CD14-positive monocyte (primary cell): ENCODE measurements around the gene TLR8. TPM values are rescaled to one million over a fixed set of nuclear protein-coding genes. Genes with fewer than 3 reads are reported as not detected.

ENCODE experiments used
- DNase-seq, 3 donors: peaks; one replicate each; pipeline ENCODE4 v3.0.0-alpha.2; 2011 to 2022
- H2AFZ ChIP-seq: 2 replicates; pipeline ENCODE4 v1.6.0; 2012; ENCODE audit warnings: mild to moderate bottlenecking, low read depth, low read length, inconsistent platforms; ENCODE audit not compliant: insufficient read depth, poor library complexity, severe bottlenecking
- H3K27ac ChIP-seq, 2 donors: 1 replicate in 1 of 2; 2 replicates in 1 of 2; pipeline ENCODE4 v1.5.1; 2012 to 2013; ENCODE audit warnings: low read length in 2 of 2, control low read depth in 1 of 2, inconsistent platforms in 1 of 2, low read depth in 1 of 2, mild to moderate bottlenecking in 1 of 2
- H3K27me3 ChIP-seq, 2 donors: one replicate each; pipeline versions ENCODE4 v1.6.0 to v1.6.1; 2011 to 2013; ENCODE audit warnings: low read length in 2 of 2; ENCODE audit not compliant: control insufficient read depth in 2 of 2, insufficient read depth in 2 of 2
- H3K36me3 ChIP-seq, 2 donors: replicated peaks in 1 of 2; 1 replicate in 1 of 2; 2 replicates in 1 of 2; pipeline versions ENCODE4 v1.5.1 to v1.6.1; 2012 to 2013; ENCODE audit warnings: low read length in 2 of 2, control low read depth in 1 of 2, inconsistent platforms in 1 of 2, mild to moderate bottlenecking in 1 of 2; ENCODE audit not compliant: insufficient read depth in 2 of 2, control insufficient read depth in 1 of 2
- H3K4me1 ChIP-seq, 2 donors: 1 replicate in 1 of 2; 2 replicates in 1 of 2; pipeline versions ENCODE4 v1.5.1 to v1.6.1; 2012 to 2013; ENCODE audit warnings: low read length in 2 of 2, control low read depth in 1 of 2, inconsistent platforms in 1 of 2, mild to moderate bottlenecking in 1 of 2, moderate library complexity in 1 of 2; ENCODE audit not compliant: insufficient read depth in 2 of 2, control insufficient read depth in 1 of 2
- H3K4me2 ChIP-seq: replicated peaks from 2 replicates; pipeline ENCODE3; 2012; ENCODE audit warnings: low read length, moderate library complexity, mild to moderate bottlenecking; ENCODE audit not compliant: poor library complexity, severe bottlenecking; ENCODE audit errors: extremely low read depth
- H3K4me3 ChIP-seq, 3 experiments: fragments of 200-600 bp in 1 of 3; sonication (generic) in 1 of 3; replicated peaks in 1 of 3; 1 replicate in 2 of 3; 2 replicates in 1 of 3; pipeline ENCODE4 v1.5.1; 2011 to 2013; ENCODE audit warnings: low read length in 3 of 3, mild to moderate bottlenecking in 3 of 3, control low read depth in 2 of 3, low read depth in 2 of 3, inconsistent platforms in 1 of 3, moderate library complexity in 1 of 3
- H3K79me2 ChIP-seq: 2 replicates; pipeline ENCODE4 v1.6.0; 2012; ENCODE audit warnings: mild to moderate bottlenecking, control low read depth, inconsistent platforms, low read length, moderate library complexity; ENCODE audit not compliant: insufficient read depth
- H3K9ac ChIP-seq: 2 replicates; pipeline ENCODE4 v1.6.0; 2017; ENCODE audit warnings: low read length, mild to moderate bottlenecking; ENCODE audit not compliant: insufficient read depth, poor library complexity, severe bottlenecking
- H3K9me3 ChIP-seq, 2 donors: replicated peaks in 1 of 2; 1 replicate in 1 of 2; 2 replicates in 1 of 2; pipeline versions ENCODE4 v1.5.1 to v1.6.1; 2012 to 2013; ENCODE audit warnings: low read length in 2 of 2, control low read depth in 1 of 2; ENCODE audit not compliant: control insufficient read depth in 1 of 2, insufficient read depth in 1 of 2
- H4K20me1 ChIP-seq: 2 replicates; pipeline ENCODE4 v1.6.0; 2012; ENCODE audit warnings: mild to moderate bottlenecking, low read length, control low read depth, moderate library complexity; ENCODE audit not compliant: insufficient read depth
- H3K27ac Mint-ChIP-seq, 7 donors: one replicate each; pipeline ENCODE4 v1.8.0; 2020; ENCODE audit warnings: mild to moderate bottlenecking in 7 of 7, mixed read lengths in 7 of 7, moderate library complexity in 6 of 7, inconsistent platforms in 2 of 7
- H3K27me3 Mint-ChIP-seq, 3 donors: one replicate each; pipeline ENCODE4 v1.8.0; 2021 to 2022; ENCODE audit warnings: low read depth in 3 of 3, mild to moderate bottlenecking in 3 of 3, mixed read lengths in 3 of 3, moderate library complexity in 3 of 3, inconsistent platforms in 1 of 3
- H3K36me3 Mint-ChIP-seq, 2 donors: one replicate each; pipeline ENCODE4 v1.8.0; 2020; ENCODE audit warnings: mixed read lengths in 2 of 2, inconsistent platforms in 1 of 2, mild to moderate bottlenecking in 1 of 2
- H3K4me1 Mint-ChIP-seq: one replicate; pipeline ENCODE4 v1.8.0; 2020; ENCODE audit warnings: mild to moderate bottlenecking, mixed read lengths
- H3K4me3 Mint-ChIP-seq, 2 donors: one replicate each; pipeline ENCODE4 v1.8.0; 2020; ENCODE audit warnings: mild to moderate bottlenecking in 2 of 2, mixed read lengths in 2 of 2, moderate library complexity in 1 of 2
- H3K9me3 Mint-ChIP-seq, 7 donors: one replicate each; pipeline ENCODE4 v1.8.0; 2020 to 2022; ENCODE audit warnings: mixed read lengths in 7 of 7, mild to moderate bottlenecking in 6 of 7, moderate library complexity in 6 of 7, inconsistent platforms in 2 of 7
- CTCF ChIP-seq: fragments of 200-600 bp; IDR thresholded peaks from one replicate; pipeline ENCODE4 v1.8.0; 2022; ENCODE audit warnings: antibody characterized with exemption, mild to moderate bottlenecking
- WGBS: methylation state at CpG from one replicate; pipeline ENCODE4 v1.1.5; 2013; ENCODE audit warnings: missing lambda C conversion rate; ENCODE audit not compliant: insufficient coverage; 5-methylcytosine and 5-hydroxymethylcytosine counted together
- intact Hi-C, 2 donors: fragments of 100-400 bp; cut with micrococcal nuclease; formaldehyde crosslinking; loops; one replicate each; pipeline versions ENCODE4 v1.15.0 to v1.15.1; 2023
- polyA plus RNA-seq, 3 donors: library from polyadenylated mRNA; depleted of rRNA in 1 of 3; unstranded in 2 of 3; stranded (reverse) in 1 of 3; fragments of 300-500 nt in 2 of 3; fragments of >200 nt in 1 of 3; fragmentation: Illumina TruSeq in 2 of 3; gene quantifications; 1 replicate in 2 of 3; 2 replicates in 1 of 3; pipeline ENCODE4 v1.2.3, GENCODE V29; 2012 to 2021

TLR8 gene
- polyA plus RNA-seq, 3 donors: 23.1 to 61.9 (median 48.5) TPM

DNA sequence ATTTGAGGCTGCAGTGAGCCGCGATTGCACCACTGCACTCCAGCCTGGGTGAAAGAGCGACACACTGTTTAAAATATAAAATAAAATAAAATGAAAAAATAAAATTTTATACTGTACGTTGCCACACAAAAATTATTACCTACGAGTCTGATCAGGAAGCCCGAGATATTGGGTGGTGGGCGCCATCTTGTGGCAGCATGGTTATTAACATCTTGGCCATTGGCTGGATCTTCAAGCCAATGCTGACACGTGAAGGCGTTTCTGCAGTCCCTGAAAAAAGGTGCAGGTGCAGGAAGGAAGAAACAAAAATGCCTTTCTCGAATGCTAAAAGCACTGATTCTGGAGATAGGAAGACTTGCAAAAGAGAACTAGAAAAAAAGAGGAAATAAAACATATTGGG, 4.9 kb upstream of the TLR8 start:
- Histone ChIP-seq H2AFZ (no peak overlapping the region), H3K4me2 (peak overlapping the region; percentile 34), H3K4me3 (no peak overlapping the region), H3K27me3 (peaks cover 0 to 6% of the 10 kb centered on the region in 2 donors), H3K9me3 (no peaks in the 10 kb centered on the region), H3K27ac (no peak overlapping the region), H3K4me1 (peaks cover 70 to 73% of the 10 kb centered on the region in 2 donors), H3K9ac (no peak overlapping the region), H4K20me1 (no peaks in the 10 kb centered on the region), H3K36me3 (no peaks in the 10 kb centered on the region), H3K79me2 (peaks cover 5% of the 10 kb centered on the region)
- 0% methylated on average over 4 of the region's 10 CpGs for WGBS
- intact Hi-C loops: no loop called here
- Mint-ChIP-seq H3K9me3 (peaks cover 0 to 14% (median 0%) of the 10 kb centered on the region in 7 donors), H3K4me1 (peaks cover 68% of the 10 kb centered on the region), H3K4me3 (peak overlapping the region; percentile 10 to 42), H3K27me3 (peaks cover 0 to 40% (median 0%) of the 10 kb centered on the region in 3 donors), H3K36me3 (no peaks in the 10 kb centered on the region), H3K27ac (peak overlapping the region in 5 of 7 donors; percentile 6 to 78 (median 35))
- peak; percentile 55 for TF ChIP-seq CTCF
- DNase-seq: peak; percentile 37 to 51 (median 40)

DNA sequence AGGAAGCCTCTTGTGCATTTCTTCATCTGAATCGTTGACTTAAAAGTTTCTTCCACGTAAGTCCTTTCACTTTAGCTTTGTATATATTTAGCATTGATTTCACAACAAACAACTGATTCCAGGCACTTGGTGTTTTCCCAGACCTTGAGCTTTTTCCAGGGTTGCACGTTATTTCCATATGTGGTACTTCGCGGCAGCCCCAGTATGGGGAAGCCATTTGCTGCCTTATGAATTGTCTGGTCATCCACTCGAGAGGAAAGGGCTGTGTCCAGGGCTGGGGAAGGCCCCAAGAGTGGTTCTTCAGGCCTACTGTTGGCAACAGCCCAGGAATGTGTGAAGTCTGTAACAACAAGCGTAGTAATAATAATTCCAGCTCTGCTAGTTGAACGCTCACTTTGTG, 2.8 kb upstream of the TLR8 start:
- intact Hi-C loops: no loop called here
- H3K9me3 Mint-ChIP-seq: peaks cover 0 to 3% (median 0%) of the 10 kb centered on the region in 7 donors
- Histone ChIP-seq H2AFZ (peak overlapping the region; percentile 51), H3K27me3 (peaks cover 0 to 6% of the 10 kb centered on the region in 2 donors), H4K20me1 (peaks cover 7% of the 10 kb centered on the region), H3K79me2 (peaks cover 27% of the 10 kb centered on the region), H3K9ac (no peak overlapping the region), H3K4me3 (peak overlapping the region in 1 of 3 experiments; percentile 41), H3K4me2 (peak overlapping the region; percentile 40), H3K27ac (peak overlapping the region; percentile 50 to 68), H3K4me1 (peaks cover 58 to 68% of the 10 kb centered on the region in 2 donors), H3K36me3 (no peaks in the 10 kb centered on the region), H3K9me3 (no peaks in the 10 kb centered on the region)
- H3K4me3 Mint-ChIP-seq: peak overlapping the region in 1 of 2 donors; percentile 51
- whole genome bisulfite sequencing: 75% methylated on average over 5 of the region's 8 CpGs
- no peaks in the 10 kb centered on the region for H3K36me3 Mint-ChIP-seq
- peak overlapping the region in 6 of 7 donors; percentile 58 to 82 (median 73) for H3K27ac Mint-ChIP-seq
- peaks cover 52% of the 10 kb centered on the region for H3K4me1 Mint-ChIP-seq
- no peak for TF ChIP-seq CTCF
- H3K27me3 Mint-ChIP-seq: peaks cover 0 to 47% (median 0%) of the 10 kb centered on the region in 3 donors
- DNase-seq: peak in 2 of 3 donors; percentile 13 to 71
